HEK293T (cell line): ENCODE results near the gene OXER1.

Source experiments
- CTCF ChIA-PET: fragments of 350-600 bp; formaldehyde crosslinking; extraction: SDS; loops from one replicate; lab custom pipeline; 2021; ENCODE audit warnings: antibody characterized with exemption, inconsistent platforms; lab: Yijun Ruan, JAX
- POLR2A ChIA-PET: fragments of 350-600 bp; formaldehyde crosslinking; extraction: SDS; loops from one replicate; lab custom pipeline; 2020; ENCODE audit warnings: antibody characterized with exemption, inconsistent platforms; lab: Yijun Ruan, JAX
- DNase-seq: peaks from one replicate; pipeline ENCODE4 v3.0.0; 2012; ENCODE audit warnings: mixed read lengths; ENCODE audit errors: extremely low spot score
- ARNT ChIP-seq: fragments of 450-650 bp; IDR thresholded peaks from 2 replicates; pipeline ENCODE4 v1.6.1; 2017; ENCODE audit warnings: mild to moderate bottlenecking
- BHLHE40 ChIP-seq: fragments of 450-650 bp; IDR thresholded peaks from 2 replicates; pipeline ENCODE4 v1.6.1; 2016; ENCODE audit warnings: mild to moderate bottlenecking, moderate library complexity, borderline replicate concordance
- CTBP1 ChIP-seq: fragments of 450-650 bp; IDR thresholded peaks from 2 replicates; pipeline ENCODE4 v1.6.1; 2016; ENCODE audit warnings: borderline replicate concordance
- ELF4 ChIP-seq: fragments of 450-650 bp; IDR thresholded peaks from 2 replicates; pipeline ENCODE4 v1.6.1; 2017; ENCODE audit warnings: antibody characterized with exemption
- FOXA1 ChIP-seq: fragments of 450-650 bp; IDR thresholded peaks from 2 replicates; pipeline ENCODE4 v1.6.1; 2016; ENCODE audit warnings: mild to moderate bottlenecking
- FOXK2 ChIP-seq: fragments of 450-650 bp; IDR thresholded peaks from 2 replicates; pipeline ENCODE4 v1.6.1; 2016; ENCODE audit warnings: mild to moderate bottlenecking
- FOXM1 ChIP-seq: fragments of 450-650 bp; IDR thresholded peaks from 2 replicates; pipeline ENCODE4 v1.6.1; 2017; ENCODE audit warnings: mild to moderate bottlenecking, borderline replicate concordance
- HDGF ChIP-seq: fragments of 450-650 bp; IDR thresholded peaks from 2 replicates; pipeline ENCODE4 v1.6.1; 2017; ENCODE audit warnings: antibody characterized with exemption, borderline replicate concordance
- L3MBTL2 ChIP-seq: fragments of 450-650 bp; conservative IDR thresholded peaks from 2 replicates; pipeline ENCODE4 v1.6.1; 2016; ENCODE audit warnings: mild to moderate bottlenecking
- LEF1 ChIP-seq: fragments of 450-650 bp; IDR thresholded peaks from 2 replicates; pipeline ENCODE4 v1.6.1; 2017; ENCODE audit warnings: mild to moderate bottlenecking, borderline replicate concordance
- NFRKB ChIP-seq: fragments of 450-650 bp; IDR thresholded peaks from 2 replicates; pipeline ENCODE4 v1.6.1; 2016; ENCODE audit warnings: mild to moderate bottlenecking, moderate library complexity
- SP1 ChIP-seq: fragments of 450-650 bp; IDR thresholded peaks from 2 replicates; pipeline ENCODE4 v1.6.1; 2017
- SUZ12 ChIP-seq: fragments of 450-650 bp; IDR thresholded peaks from 2 replicates; pipeline ENCODE4 v1.6.1; 2016; ENCODE audit warnings: mild to moderate bottlenecking
- TARDBP ChIP-seq: fragments of 450-650 bp; IDR thresholded peaks from 2 replicates; pipeline ENCODE4 v1.6.1; 2016
- ZNF384 ChIP-seq: fragments of 450-650 bp; IDR thresholded peaks from 2 replicates; pipeline ENCODE4 v1.6.1; 2016
- TF ChIP-seq, protein P1 (sequence below): fragments of 450-650 bp; IDR thresholded peaks from 2 replicates; pipeline ENCODE4 v1.6.1; 2016

OXER1 gene

DNA sequence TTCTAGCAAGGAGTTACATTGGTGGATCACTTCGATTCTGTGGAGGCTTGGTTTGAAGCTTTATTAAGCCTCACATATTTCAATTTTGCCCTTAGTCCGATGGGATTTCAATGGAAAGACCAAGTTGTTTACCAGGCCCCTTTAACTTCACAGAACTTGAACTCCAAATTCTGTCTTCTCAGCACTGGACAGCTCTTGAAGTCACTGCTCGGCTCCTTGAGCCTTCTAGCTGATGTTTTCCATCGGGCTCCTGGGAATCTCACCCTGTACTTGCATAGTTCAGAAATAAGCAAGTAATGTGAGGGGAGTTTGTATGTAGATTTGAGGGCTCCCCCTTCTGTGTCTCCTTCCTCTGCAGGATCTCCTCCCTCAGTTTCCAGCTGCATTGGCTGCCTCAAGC lies 15.1 kb downstream of the OXER1 start:
- TF ChIP-seq ELF4 (no peak), TARDBP (no peak), LEF1 (no peak), ZNF384 (no peak), FOXK2 (no peak)
- TF ChIP-seq, protein P1, sequence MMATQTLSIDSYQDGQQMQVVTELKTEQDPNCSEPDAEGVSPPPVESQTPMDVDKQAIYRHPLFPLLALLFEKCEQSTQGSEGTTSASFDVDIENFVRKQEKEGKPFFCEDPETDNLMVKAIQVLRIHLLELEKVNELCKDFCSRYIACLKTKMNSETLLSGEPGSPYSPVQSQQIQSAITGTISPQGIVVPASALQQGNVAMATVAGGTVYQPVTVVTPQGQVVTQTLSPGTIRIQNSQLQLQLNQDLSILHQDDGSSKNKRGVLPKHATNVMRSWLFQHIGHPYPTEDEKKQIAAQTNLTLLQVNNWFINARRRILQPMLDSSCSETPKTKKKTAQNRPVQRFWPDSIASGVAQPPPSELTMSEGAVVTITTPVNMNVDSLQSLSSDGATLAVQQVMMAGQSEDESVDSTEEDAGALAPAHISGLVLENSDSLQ: no peak
- ChIA-PET CTCF (no interaction called here), POLR2A (no interaction called here)
- DNase-seq: peak; percentile 1

DNA sequence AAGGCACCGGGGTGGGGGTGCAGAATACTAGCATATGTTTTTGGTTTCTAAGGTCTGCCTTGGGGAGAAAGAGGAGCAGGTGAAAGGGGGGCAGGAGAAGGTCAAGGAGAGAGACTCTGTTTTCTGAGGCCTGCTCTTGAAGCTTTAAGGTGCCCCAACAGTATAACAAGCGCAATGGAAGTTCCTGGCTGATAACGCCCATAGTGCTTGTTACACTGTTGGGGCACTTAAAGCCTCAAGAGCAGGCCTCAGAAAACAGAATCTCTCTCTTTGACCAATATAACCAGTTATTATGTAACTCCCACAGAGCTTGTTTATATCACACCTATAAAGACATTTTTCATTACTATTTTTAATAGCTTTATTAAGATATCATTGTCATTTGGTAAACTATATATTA lies 16.5 kb downstream of the OXER1 start:
- TF ChIP-seq SP1: no peak
- TF ChIP-seq BHLHE40: no peak
- TF ChIP-seq FOXA1: no peak
- TF ChIP-seq NFRKB: no peak
- TF ChIP-seq SUZ12: no peak
- no peak for TF ChIP-seq ELF4
- TF ChIP-seq ARNT: no peak
- TF ChIP-seq ZNF384: no peak
- TF ChIP-seq FOXK2: no peak
- no peak for TF ChIP-seq TARDBP
- POLR2A ChIA-PET: no interaction called here
- DNase-seq: no peak
- CTCF ChIA-PET: interaction anchor here (0.5 kb wide), 1 partner anchor 11 kb away, joined by 3 read pairs; no protein-coding TSS in a partner anchor

DNA sequence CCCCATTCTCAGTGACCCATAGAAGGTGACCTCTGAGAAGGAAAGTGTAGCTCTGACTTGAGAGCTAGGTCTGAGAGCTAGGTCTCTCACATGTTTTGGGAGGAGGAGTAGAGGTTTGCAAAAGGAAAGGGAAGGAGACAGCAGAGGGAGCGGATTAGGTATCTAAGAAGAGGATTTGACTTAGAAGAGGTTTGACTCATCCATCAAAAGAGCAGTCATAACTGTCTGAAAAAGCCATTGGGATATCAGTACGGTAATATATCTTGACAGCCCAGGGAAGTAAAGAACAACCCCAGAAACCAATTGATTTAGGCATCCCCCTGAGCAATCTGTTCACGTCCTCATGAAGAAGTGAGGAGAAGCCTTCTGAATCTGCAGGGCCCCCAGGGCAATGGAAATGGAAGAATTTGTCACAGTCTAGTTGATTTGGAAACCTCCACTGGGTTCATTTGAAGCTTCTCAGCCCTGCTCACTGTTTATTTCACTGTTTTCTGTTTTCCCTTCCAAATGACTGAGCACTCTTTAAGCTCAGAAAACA lies 19.3 kb downstream of the OXER1 start:
- peak; percentile 2 for DNase-seq
- TF ChIP-seq ELF4: no peak
- TF ChIP-seq TARDBP: no peak
- no peak for TF ChIP-seq CTBP1
- TF ChIP-seq FOXK2: no peak
- TF ChIP-seq HDGF: no peak
- no peak for TF ChIP-seq ARNT
- no peak for TF ChIP-seq ZNF384
- TF ChIP-seq NFRKB: no peak
- no peak for TF ChIP-seq LEF1
- no peak for TF ChIP-seq FOXA1
- TF ChIP-seq, protein P1: no peak
- no peak for TF ChIP-seq SP1
- no peak for TF ChIP-seq BHLHE40
- no peak for TF ChIP-seq FOXM1
- TF ChIP-seq L3MBTL2: no peak
- TF ChIP-seq SUZ12: no peak
- POLR2A ChIA-PET: no interaction called here
- CTCF ChIA-PET: interaction anchor here (0.5 to 1.3 kb wide), 2 partner anchors 13 to 34 kb away, joined by 3 to 5 read pairs; no protein-coding TSS in a partner anchor

DNA sequence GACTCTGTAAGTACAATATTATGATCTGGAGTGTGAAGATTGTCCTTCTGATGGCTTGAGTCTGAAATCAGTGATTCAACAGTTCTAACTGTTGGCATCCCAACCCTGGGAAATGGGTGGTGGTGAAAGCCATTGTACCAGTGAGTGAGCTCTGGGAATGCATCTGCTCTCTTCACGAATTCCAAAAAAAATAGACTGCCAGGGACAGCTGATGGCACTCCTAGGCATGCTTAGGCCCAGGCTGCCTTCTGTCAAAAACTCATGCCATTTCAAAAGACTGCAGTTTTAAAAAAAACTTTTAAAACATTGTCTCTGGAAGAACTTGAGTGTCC lies 20.3 kb downstream of the OXER1 start:
- DNase-seq: no peak
- CTCF ChIA-PET: no interaction called here
- POLR2A ChIA-PET: no interaction called here
- TF ChIP-seq HDGF (no peak), FOXM1 (no peak), ARNT (no peak), BHLHE40 (no peak), SP1 (no peak), ELF4 (no peak), LEF1 (no peak), FOXK2 (no peak), TARDBP (no peak)
- TF ChIP-seq, protein P1: no peak

DNA sequence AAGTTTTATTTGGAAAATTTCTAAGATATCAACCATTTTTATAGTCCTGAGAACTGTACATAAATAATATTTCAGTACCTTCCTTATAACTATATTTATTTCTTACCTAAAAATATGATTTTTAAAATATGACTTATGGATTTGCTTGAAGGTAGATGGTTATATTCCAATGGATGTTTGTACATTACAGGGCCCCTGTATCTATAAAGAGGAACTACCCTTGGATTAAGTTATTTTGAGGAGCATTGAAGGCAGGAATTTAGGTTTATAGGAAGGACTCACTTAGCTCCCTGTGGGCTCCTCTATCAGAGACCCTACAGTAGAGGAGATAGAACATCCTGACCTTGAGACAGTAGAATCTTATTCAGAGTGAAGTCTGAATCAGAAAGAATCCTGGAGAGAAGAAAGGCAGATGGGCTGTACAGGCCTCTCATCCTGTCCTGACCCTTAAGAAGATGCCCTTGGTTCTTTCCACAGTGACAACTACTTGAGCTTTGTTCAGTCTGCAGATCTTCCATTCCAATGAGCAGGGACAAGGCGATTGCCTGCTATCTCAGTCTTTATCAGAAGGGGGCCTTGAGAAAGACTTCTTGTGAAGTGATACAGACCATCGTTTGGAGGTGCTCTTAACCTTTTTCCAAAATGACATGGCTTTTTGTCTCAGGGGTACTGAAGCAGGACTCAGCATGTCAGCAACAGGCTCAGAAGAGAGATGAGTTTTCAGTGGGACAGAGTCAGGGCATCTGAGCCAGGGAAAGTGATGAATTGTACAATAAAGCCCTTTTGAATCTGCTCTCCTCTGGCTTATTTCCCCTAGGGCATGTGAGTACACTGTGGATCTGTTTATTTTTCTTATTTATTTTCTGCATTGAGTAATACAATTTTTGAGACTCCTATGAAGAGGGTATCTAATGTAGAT lies 20.9 kb downstream of the OXER1 start:
- POLR2A ChIA-PET: no interaction called here
- CTCF ChIA-PET: interaction anchor here (0.6 kb wide), 1 partner anchor 35 kb away, joined by 6 read pairs; no protein-coding TSS in a partner anchor

DNA sequence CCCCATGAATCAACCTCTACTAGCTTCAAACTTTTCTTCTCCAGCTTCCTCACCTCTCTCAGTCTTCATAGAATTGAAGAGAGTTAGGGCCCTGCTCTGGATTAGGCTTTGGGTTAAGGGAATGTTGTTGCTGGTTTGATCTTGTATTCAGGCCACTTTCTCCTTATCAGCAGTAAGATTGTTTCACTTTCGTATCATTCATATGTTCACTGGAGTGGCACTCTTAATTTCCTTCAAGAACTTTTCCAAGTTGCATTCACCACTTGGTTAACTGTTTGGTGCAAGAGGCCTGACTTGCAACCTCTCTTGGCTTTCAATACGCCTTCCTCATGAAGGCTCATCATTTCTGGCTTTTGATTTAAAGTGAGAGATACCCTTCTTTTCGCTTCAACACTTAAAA lies 22.8 kb downstream of the OXER1 start:
- CTCF ChIA-PET: no interaction called here
- DNase-seq: no peak
- POLR2A ChIA-PET: no interaction called here

More for the DNA sequence above, 20.9 kb downstream of the OXER1 start:
- no peak for TF ChIP-seq ZNF384
- TF ChIP-seq ARNT: no peak
- no peak for TF ChIP-seq TARDBP
- no peak for TF ChIP-seq NFRKB
- DNase-seq: peak; percentile 4

More for the DNA sequence above, 22.8 kb downstream of the OXER1 start:
- no peak for TF ChIP-seq FOXA1
- no peak for TF ChIP-seq NFRKB
- no peak for TF ChIP-seq ARNT
- no peak for TF ChIP-seq L3MBTL2
- TF ChIP-seq, protein P1: no peak
- no peak for TF ChIP-seq TARDBP
- no peak for TF ChIP-seq BHLHE40
- TF ChIP-seq CTBP1: no peak
- TF ChIP-seq ELF4: no peak
- no peak for TF ChIP-seq ZNF384
- no peak for TF ChIP-seq LEF1
- TF ChIP-seq FOXK2: no peak
- TF ChIP-seq FOXM1: no peak
- no peak for TF ChIP-seq SP1
- no peak for TF ChIP-seq SUZ12
- TF ChIP-seq HDGF: no peak
